Bronchial epithelial cell (primary cell): ENCODE results near the gene NAIF1. TPM values are rescaled to one million over a fixed set of nuclear protein-coding genes. Genes with fewer than 3 reads are reported as not detected.

Source experiments
- DNase-seq: peaks from one replicate; pipeline ENCODE4 v3.0.0-alpha.2; 2010; ENCODE audit warnings: low read depth
- FAIRE-seq: peaks from 2 replicates; lab custom pipeline; 2011; peaks lifted over from hg19 to GRCh38; lab: Jason Lieb, UNC
- H3K27me3 ChIP-seq: 2 replicates; pipeline ENCODE4 v1.5.1; 2011; ENCODE audit warnings: low read length; ENCODE audit not compliant: control insufficient read depth, insufficient read depth
- H3K36me3 ChIP-seq: 2 replicates; pipeline ENCODE4 v1.5.1; 2011; ENCODE audit warnings: low read length; ENCODE audit not compliant: control insufficient read depth, insufficient read depth
- H3K4me3 ChIP-seq: 2 replicates; pipeline ENCODE4 v1.5.1; 2011; ENCODE audit warnings: mild to moderate bottlenecking, low read depth, low read length, control low read depth
- CTCF ChIP-seq: IDR thresholded peaks from 2 replicates; pipeline ENCODE4 v1.5.1; 2011; ENCODE audit warnings: mild to moderate bottlenecking, moderate library complexity, low read length, control low read depth, inconsistent platforms; ENCODE audit not compliant: insufficient read depth, severe bottlenecking
- total RNA-seq: library from RNA; depleted of rRNA; stranded (reverse); fragments of >200 nt; gene quantifications from 2 replicates; pipeline ENCODE4 v1.2.1, GENCODE V29; 2014

Gene NAIF1
- total RNA-seq, 1 donor from 2014 or later = 10.3 TPM

- FAIRE-seq (no peak), DNase-seq (no peak)
- no peak for TF ChIP-seq CTCF
- Histone ChIP-seq H3K4me3 (no peak overlapping the region), H3K36me3 (peaks cover 42% of the 10 kb centered on the region), H3K27me3 (no peaks in the 10 kb centered on the region)
Observed at GRCh38 chr9:128106940-128107467, 39.9 kb upstream of the NAIF1 start.

- Histone ChIP-seq H3K4me3 (no peak overlapping the region), H3K27me3 (no peaks in the 10 kb centered on the region), H3K36me3 (peaks cover 44% of the 10 kb centered on the region)
- DNase-seq (no peak), FAIRE-seq (no peak)
- TF ChIP-seq CTCF = no peak
Observed at GRCh38 chr9:128106181-128106939, 39.2 kb upstream of the NAIF1 start.

- Histone ChIP-seq H3K36me3 (peaks cover 50% of the 10 kb centered on the region), H3K27me3 (no peaks in the 10 kb centered on the region), H3K4me3 (no peak overlapping the region)
- DNase-seq (no peak), FAIRE-seq (no peak)
- TF ChIP-seq CTCF = no peak
Observed at GRCh38 chr9:128105538-128106175, 38.5 kb upstream of the NAIF1 start.

- no peak overlapping the region for H3K4me3 ChIP-seq
- no peak for TF ChIP-seq CTCF
- FAIRE-seq (no peak), DNase-seq (no peak)
- H3K36me3 ChIP-seq = peaks cover 51% of the 10 kb centered on the region
- H3K27me3 ChIP-seq = no peaks in the 10 kb centered on the region
Observed at GRCh38 chr9:128104171-128104618, 37.1 kb upstream of the NAIF1 start.

GRCh38 chr9:128103589-128103962, 36.5 kb upstream of the NAIF1 start:
- no peak overlapping the region for H3K4me3 ChIP-seq
- DNase-seq (no peak), FAIRE-seq (no peak)
- H3K27me3 ChIP-seq = no peaks in the 10 kb centered on the region
- H3K36me3 ChIP-seq = peaks cover 51% of the 10 kb centered on the region
- peak; percentile 22 for TF ChIP-seq CTCF
